RWPE2 (cell line): ENCODE measurements around the gene MYH14.

Experiments
- ATAC-seq: fragments of 200-7000 bp; cut with Tn5 transposase; 3 replicates; pipeline ENCODE4 v1.9.1; 2021; ENCODE audit warnings: low read depth
- DNase-seq: peaks from one replicate; pipeline ENCODE4 v3.0.0-alpha.2; 2020; ENCODE audit warnings: low spot score
- H3K27ac ChIP-seq: fragments of 450-650 bp; 2 replicates; pipeline ENCODE4 v1.5.1; 2017; ENCODE audit warnings: mild to moderate bottlenecking; ENCODE audit not compliant: poor library complexity, severe bottlenecking
- H3K27me3 ChIP-seq: fragments of 250-450 bp; sonication (Bioruptor Pico); 2 replicates; pipeline ENCODE4 v1.5.1; 2021; ENCODE audit warnings: mild to moderate bottlenecking, moderate library complexity; ENCODE audit not compliant: insufficient read depth, poor library complexity, severe bottlenecking
- H3K36me3 ChIP-seq: fragments of 250-450 bp; sonication (Bioruptor Pico); 2 replicates; pipeline ENCODE4 v1.5.1; 2020; ENCODE audit warnings: low read depth, mild to moderate bottlenecking, moderate library complexity
- H3K4me1 ChIP-seq: fragments of 250-450 bp; sonication (Bioruptor Pico); 2 replicates; pipeline ENCODE4 v1.5.1; 2021; ENCODE audit warnings: mild to moderate bottlenecking, moderate library complexity; ENCODE audit not compliant: insufficient read depth, poor library complexity, severe bottlenecking
- H3K4me3 ChIP-seq: fragments of 250-450 bp; sonication (Bioruptor Pico); 2 replicates; pipeline ENCODE4 v1.5.1; 2021; ENCODE audit warnings: mild to moderate bottlenecking, moderate library complexity; ENCODE audit not compliant: severe bottlenecking
- H3K9me3 ChIP-seq: fragments of 250-450 bp; sonication (Bioruptor Pico); 2 replicates; pipeline ENCODE4 v1.5.1; 2021; ENCODE audit warnings: mild to moderate bottlenecking, moderate library complexity; ENCODE audit not compliant: severe bottlenecking
- CTCF ChIP-seq: fragments of 450-650 bp; IDR thresholded peaks from one replicate; pipeline ENCODE4 v1.5.1; 2017; ENCODE audit warnings: mild to moderate bottlenecking, moderate library complexity; ENCODE audit not compliant: poor library complexity, severe bottlenecking

MYH14 gene

GRCh38 chr19:50290775-50291174 lies 87.4 kb downstream of the MYH14 start:
- no peak for ATAC-seq
- no peaks in the 10 kb centered on the region for H3K27me3 ChIP-seq
- no peaks in the 10 kb centered on the region for H3K36me3 ChIP-seq
- no peak for TF ChIP-seq CTCF
- H3K27ac ChIP-seq, result no peak overlapping the region
- H3K4me1 ChIP-seq, result no peaks in the 10 kb centered on the region
- H3K4me3 ChIP-seq, result no peak overlapping the region
- no peak for DNase-seq
- H3K9me3 ChIP-seq, result peaks cover 4% of the 10 kb centered on the region

- Histone ChIP-seq H3K27ac (no peak overlapping the region), H3K4me3 (no peak overlapping the region), H3K36me3 (no peaks in the 10 kb centered on the region), H3K9me3 (no peaks in the 10 kb centered on the region), H3K27me3 (no peaks in the 10 kb centered on the region), H3K4me1 (no peaks in the 10 kb centered on the region)
- ATAC-seq (no peak), DNase-seq (no peak)
- TF ChIP-seq CTCF, result no peak
These were observed 88.9 kb downstream of the MYH14 start for GRCh38 chr19:50292216-50292827.

- Histone ChIP-seq H3K4me1 (no peaks in the 10 kb centered on the region), H3K27me3 (no peaks in the 10 kb centered on the region), H3K27ac (no peak overlapping the region), H3K4me3 (no peak overlapping the region), H3K9me3 (no peaks in the 10 kb centered on the region), H3K36me3 (no peaks in the 10 kb centered on the region)
- TF ChIP-seq CTCF, result no peak
- no peak for ATAC-seq
- no peak for DNase-seq
These were observed 90.0 kb downstream of the MYH14 start for GRCh38 chr19:50293263-50294004.

- H3K36me3 ChIP-seq, result no peaks in the 10 kb centered on the region
- H3K4me1 ChIP-seq, result peaks cover 3% of the 10 kb centered on the region
- TF ChIP-seq CTCF, result no peak
- no peaks in the 10 kb centered on the region for H3K27me3 ChIP-seq
- H3K9me3 ChIP-seq, result no peaks in the 10 kb centered on the region
- H3K27ac ChIP-seq, result no peak overlapping the region
- ATAC-seq (no peak), DNase-seq (no peak)
- no peak overlapping the region for H3K4me3 ChIP-seq
These were observed 96.6 kb downstream of the MYH14 start for GRCh38 chr19:50300051-50300450.
